HCT116 (cell line): Measurements from ENCODE around the gene TRAF3. TPM values are rescaled to one million over a fixed set of nuclear protein-coding genes. Genes with fewer than 3 reads are reported as not detected.

Source experiments
- ATAC-seq: fragments of 200-7000 bp; cut with Tn5 transposase; 2 replicates; pipeline ENCODE4 v1.9.1; 2020; ENCODE audit warnings: mild to moderate bottlenecking, moderate library complexity
- BruUV-seq: library from RNA; stranded (reverse); fragments of 400-500 nt; replicated peaks from 2 replicates; lab custom pipeline; 2021; lab: Mats Ljungman, UMichigan
- CTCF ChIA-PET: fragments of 300-600 bp; sonication (Branson Sonifier 250); formaldehyde crosslinking; loops from one replicate; lab custom pipeline; 2021; ENCODE audit warnings: antibody characterized with exemption; lab: Charles Lee
- POLR2A ChIA-PET: fragments of 300-600, 350-600 bp; sonication (Branson Sonifier 250); formaldehyde crosslinking; loops from one replicate; lab custom pipeline; 2021; ENCODE audit warnings: antibody characterized with exemption; lab: Charles Lee
- RAD21 ChIA-PET, 2 experiments: fragments of 300-600 bp; sonication (Branson Sonifier 250); formaldehyde crosslinking; loops; one replicate each; lab custom pipeline; 2023; ENCODE audit warnings: low total read pairs in 2 of 2; ENCODE audit not compliant: uncharacterized antibody in 2 of 2, unreplicated experiment in 2 of 2, low non-redundant PET in 1 of 2; lab: Charles Lee
- DNase-seq: peaks from one replicate; pipeline ENCODE4 v3.0.0-alpha.2; 2010; ENCODE audit warnings: low read depth, low spot score
- H2AFZ ChIP-seq: fragments of 200-600 bp; shearing (Covaris generic), sonication (generic); 2 replicates; pipeline ENCODE4 v1.6.1; 2017; ENCODE audit warnings: low read depth, mixed run types, mixed read lengths, antibody characterized with exemption, low read length; ENCODE audit not compliant: poor library complexity, severe bottlenecking
- H3K27ac ChIP-seq: 2 replicates; pipeline ENCODE4 v1.5.1; 2012; ENCODE audit warnings: low read depth, low read length
- H3K27me3 ChIP-seq: fragments of 200-600 bp; sonication (generic); 2 replicates; pipeline ENCODE4 v1.6.1; 2016; ENCODE audit warnings: mixed run types, low read length, mixed read lengths; ENCODE audit not compliant: insufficient read depth
- H3K36me3 ChIP-seq, 2 experiments: fragments of 200-500 bp in 1 of 2; fragments of 200-600 bp in 1 of 2; sonication (Bioruptor generic) in 1 of 2; sonication (generic) in 1 of 2; 2 replicates each; pipeline versions ENCODE4 v1.5.1 to v1.6.1; 2014 to 2016; ENCODE audit warnings: low read length in 2 of 2, inconsistent platforms in 1 of 2, mixed read lengths in 1 of 2, mixed run types in 1 of 2; ENCODE audit not compliant: insufficient read depth in 2 of 2, control insufficient read depth in 1 of 2
- H3K4me1 ChIP-seq, 2 experiments: fragments of 200-600 bp in 1 of 2; sonication (generic) in 1 of 2; 2 replicates each; pipeline versions ENCODE4 v1.5.1 to v1.6.1; 2012 to 2017; ENCODE audit warnings: low read length in 2 of 2, inconsistent platforms in 1 of 2, mild to moderate bottlenecking in 1 of 2, mixed read lengths in 1 of 2, mixed run types in 1 of 2, moderate library complexity in 1 of 2; ENCODE audit not compliant: insufficient read depth in 2 of 2, control insufficient read depth in 1 of 2
- H3K4me2 ChIP-seq: fragments of 200-600 bp; sonication (generic); 2 replicates; pipeline ENCODE4 v1.6.1; 2017; ENCODE audit warnings: mixed run types, low read length, mixed read lengths
- H3K4me3 ChIP-seq, 2 experiments: fragments of 200-600 bp in 1 of 2; sonication (generic) in 1 of 2; replicated peaks in 1 of 2; 2 replicates each; pipeline ENCODE4 v1.5.1; 2011 to 2016; ENCODE audit warnings: low read length in 2 of 2, control low read depth in 1 of 2, low read depth in 1 of 2, mild to moderate bottlenecking in 1 of 2, mixed read lengths in 1 of 2, mixed run types in 1 of 2
- H3K79me2 ChIP-seq: fragments of 200-600 bp; sonication (generic); 2 replicates; pipeline ENCODE4 v1.6.1; 2017; ENCODE audit warnings: mild to moderate bottlenecking, mixed run types, low read length, moderate library complexity, mixed read lengths; ENCODE audit not compliant: insufficient read depth
- H3K9ac ChIP-seq: fragments of 200-600 bp; sonication (generic); 2 replicates; pipeline ENCODE4 v1.6.1; 2016; ENCODE audit warnings: low read length, mixed read lengths
- H3K9me2 ChIP-seq: fragments of 200-600 bp; sonication (generic), shearing (Covaris generic); 2 replicates; pipeline ENCODE4 v1.6.1; 2017; ENCODE audit warnings: mixed run types, mild to moderate bottlenecking, moderate library complexity; ENCODE audit not compliant: insufficient read depth
- H3K9me3 ChIP-seq, 2 experiments: fragments of 200-500 bp in 1 of 2; fragments of 200-600 bp in 1 of 2; sonication (Bioruptor generic) in 1 of 2; sonication (generic) in 1 of 2; 2 replicates each; pipeline ENCODE4 v1.6.1; 2014 to 2017; ENCODE audit warnings: low read length in 2 of 2, mixed read lengths in 2 of 2, inconsistent platforms in 1 of 2, low read depth in 1 of 2, mild to moderate bottlenecking in 1 of 2, mixed run types in 1 of 2, moderate library complexity in 1 of 2; ENCODE audit not compliant: control insufficient read depth in 1 of 2, insufficient read depth in 1 of 2
- H4K20me1 ChIP-seq: fragments of 200-600 bp; sonication (generic), shearing (Covaris generic); 2 replicates; pipeline ENCODE4 v1.6.1; 2017; ENCODE audit warnings: mixed run types, mild to moderate bottlenecking, moderate library complexity; ENCODE audit not compliant: insufficient read depth
- CBX3 ChIP-seq: IDR thresholded peaks from 2 replicates; pipeline ENCODE4 v1.6.1; 2012; ENCODE audit warnings: low read depth
- CEBPB ChIP-seq: IDR thresholded peaks from 2 replicates; pipeline ENCODE4 v1.6.1; 2012; ENCODE audit warnings: low read depth
- ELF1 ChIP-seq: IDR thresholded peaks from 2 replicates; pipeline ENCODE4 v1.6.1; 2012; ENCODE audit warnings: low read depth, borderline replicate concordance
- EZH2 ChIP-seq: fragments of 200-600 bp; sonication (generic); IDR thresholded peaks from 2 replicates; pipeline ENCODE4 v1.6.1; 2017; ENCODE audit warnings: antibody characterized with exemption, mixed run types
- FOSL1 ChIP-seq: IDR thresholded peaks from 2 replicates; pipeline ENCODE4 v1.6.1; 2012; ENCODE audit warnings: low read depth
- JUND ChIP-seq: IDR thresholded peaks from 2 replicates; pipeline ENCODE4 v1.6.1; 2012
- POLR2A ChIP-seq: IDR thresholded peaks from 2 replicates; pipeline ENCODE4 v1.7.0; 2011; ENCODE audit warnings: borderline replicate concordance; ENCODE audit not compliant: insufficient read depth, insufficient read length; ENCODE audit errors: extremely low read depth
- POLR2AphosphoS5 ChIP-seq: IDR thresholded peaks from 2 replicates; pipeline ENCODE4 v1.6.1; 2011; ENCODE audit warnings: mild to moderate bottlenecking, low read depth, low read length, moderate library complexity
- RAD21 ChIP-seq: IDR thresholded peaks from 2 replicates; pipeline ENCODE4 v1.6.1; 2012; ENCODE audit warnings: low read depth, mild to moderate bottlenecking
- SIN3A ChIP-seq: IDR thresholded peaks from 2 replicates; pipeline ENCODE4 v1.6.1; 2012; ENCODE audit warnings: low read depth
- SRF ChIP-seq: IDR thresholded peaks from 2 replicates; pipeline ENCODE4 v1.6.1; 2012; ENCODE audit warnings: low read depth
- TCF7L2 ChIP-seq: IDR thresholded peaks from 2 replicates; pipeline ENCODE4 v1.7.0; 2011; ENCODE audit warnings: borderline replicate concordance, inconsistent platforms; ENCODE audit not compliant: insufficient read depth, insufficient read length; ENCODE audit errors: extremely low read depth
- YY1 ChIP-seq: IDR thresholded peaks from 2 replicates; pipeline ENCODE4 v1.6.1; 2011; ENCODE audit warnings: low read length, low read depth, moderate library complexity, mild to moderate bottlenecking; ENCODE audit not compliant: insufficient replicate concordance; ENCODE audit errors: extremely low read depth
- ZFX ChIP-seq: fragments of 450-650 bp; IDR thresholded peaks from 2 replicates; pipeline ENCODE4 v1.6.1; 2017
- ZNF274 ChIP-seq: fragments of 200-500 bp; sonication (Bioruptor generic); IDR thresholded peaks from 2 replicates; pipeline ENCODE4 v1.6.1; 2014; ENCODE audit warnings: mild to moderate bottlenecking, low read depth, low read length, inconsistent platforms
- intact Hi-C: fragments of 100-400 bp; cut with micrococcal nuclease; formaldehyde crosslinking; loops from 2 replicates; pipeline ENCODE4 v1.10.0; 2022
- total RNA-seq: library from RNA; stranded (reverse); gene quantifications from one replicate; pipeline ENCODE4 v1.2.1, GENCODE V29; 2021; ENCODE audit not compliant: unreplicated experiment
- TF ChIP-seq, protein P1 (sequence below), 3 experiments: fragments of 200-600 bp in 1 of 3; sonication (generic) in 1 of 3; IDR thresholded peaks in 2 of 3; conservative IDR thresholded peaks in 1 of 3; 2 replicates each; pipeline ENCODE4 v1.5.1; 2012 to 2017; ENCODE audit warnings: low read depth in 2 of 3, low read length in 2 of 3, antibody characterized with exemption in 1 of 3, borderline replicate concordance in 1 of 3, control low read depth in 1 of 3, mild to moderate bottlenecking in 1 of 3, mixed read lengths in 1 of 3, mixed run types in 1 of 3, moderate library complexity in 1 of 3; ENCODE audit not compliant: insufficient read depth in 1 of 3
- TF ChIP-seq, protein P2 (sequence below): IDR thresholded peaks from 2 replicates; pipeline ENCODE4 v1.6.1; 2012
- TF ChIP-seq, protein P3 (sequence below): IDR thresholded peaks from 2 replicates; pipeline ENCODE4 v1.6.1; 2011; ENCODE audit warnings: mild to moderate bottlenecking, low read length, moderate library complexity; ENCODE audit not compliant: insufficient replicate concordance; ENCODE audit errors: extremely low read depth
- TF ChIP-seq, protein P4 (sequence below): IDR thresholded peaks from 2 replicates; pipeline ENCODE4 v1.6.1; 2012

Gene TRAF3
- total RNA-seq, 1 experiment from 2014 or later, result 32.1 TPM

DNA sequence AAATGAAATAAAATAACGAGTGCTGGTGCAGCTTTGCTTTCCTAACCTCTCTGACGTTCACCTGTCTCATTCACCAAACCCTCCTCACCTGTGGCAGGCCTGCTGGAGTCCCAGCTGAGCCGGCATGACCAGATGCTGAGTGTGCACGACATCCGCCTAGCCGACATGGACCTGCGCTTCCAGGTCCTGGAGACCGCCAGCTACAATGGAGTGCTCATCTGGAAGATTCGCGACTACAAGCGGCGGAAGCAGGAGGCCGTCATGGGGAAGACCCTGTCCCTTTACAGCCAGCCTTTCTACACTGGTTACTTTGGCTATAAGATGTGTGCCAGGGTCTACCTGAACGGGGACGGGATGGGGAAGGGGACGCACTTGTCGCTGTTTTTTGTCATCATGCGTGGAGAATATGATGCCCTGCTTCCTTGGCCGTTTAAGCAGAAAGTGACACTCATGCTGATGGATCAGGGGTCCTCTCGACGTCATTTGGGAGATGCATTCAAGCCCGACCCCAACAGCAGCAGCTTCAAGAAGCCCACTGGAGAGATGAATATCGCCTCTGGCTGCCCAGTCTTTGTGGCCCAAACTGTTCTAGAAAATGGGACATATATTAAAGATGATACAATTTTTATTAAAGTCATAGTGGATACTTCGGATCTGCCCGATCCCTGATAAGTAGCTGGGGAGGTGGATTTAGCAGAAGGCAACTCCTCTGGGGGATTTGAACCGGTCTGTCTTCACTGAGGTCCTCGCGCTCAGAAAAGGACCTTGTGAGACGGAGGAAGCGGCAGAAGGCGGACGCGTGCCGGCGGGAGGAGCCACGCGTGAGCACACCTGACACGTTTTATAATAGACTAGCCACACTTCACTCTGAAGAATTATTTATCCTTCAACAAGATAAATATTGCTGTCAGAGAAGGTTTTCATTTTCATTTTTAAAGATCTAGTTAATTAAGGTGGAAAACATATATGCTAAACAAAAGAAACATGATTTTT, 128.2 kb downstream of the TRAF3 start:
- Histone ChIP-seq H3K36me3 (peaks cover 0 to 15% of the 10 kb centered on the region in 2 experiments; a peak in 2 of 4 replicates), H3K4me2 (no peak overlapping the region), H2AFZ (no peak overlapping the region), H3K9me2 (no peaks in the 10 kb centered on the region), H3K27me3 (no peaks in the 10 kb centered on the region), H3K27ac (no peak overlapping the region), H3K4me3 (no peak overlapping the region), H3K4me1 (no peaks in the 10 kb centered on the region), H4K20me1 (no peaks in the 10 kb centered on the region), H3K9me3 (no peaks in the 10 kb centered on the region)
- intact Hi-C loops, result no loop called here
- POLR2A ChIA-PET, result no interaction called here
- BruUV-seq, result no TSS peak
- no peak for TF ChIP-seq ZFX
- no peak for TF ChIP-seq SIN3A
- TF ChIP-seq ELF1, result no peak
- no peak for TF ChIP-seq POLR2A
- TF ChIP-seq CEBPB, result no peak
- TF ChIP-seq, protein P1, sequence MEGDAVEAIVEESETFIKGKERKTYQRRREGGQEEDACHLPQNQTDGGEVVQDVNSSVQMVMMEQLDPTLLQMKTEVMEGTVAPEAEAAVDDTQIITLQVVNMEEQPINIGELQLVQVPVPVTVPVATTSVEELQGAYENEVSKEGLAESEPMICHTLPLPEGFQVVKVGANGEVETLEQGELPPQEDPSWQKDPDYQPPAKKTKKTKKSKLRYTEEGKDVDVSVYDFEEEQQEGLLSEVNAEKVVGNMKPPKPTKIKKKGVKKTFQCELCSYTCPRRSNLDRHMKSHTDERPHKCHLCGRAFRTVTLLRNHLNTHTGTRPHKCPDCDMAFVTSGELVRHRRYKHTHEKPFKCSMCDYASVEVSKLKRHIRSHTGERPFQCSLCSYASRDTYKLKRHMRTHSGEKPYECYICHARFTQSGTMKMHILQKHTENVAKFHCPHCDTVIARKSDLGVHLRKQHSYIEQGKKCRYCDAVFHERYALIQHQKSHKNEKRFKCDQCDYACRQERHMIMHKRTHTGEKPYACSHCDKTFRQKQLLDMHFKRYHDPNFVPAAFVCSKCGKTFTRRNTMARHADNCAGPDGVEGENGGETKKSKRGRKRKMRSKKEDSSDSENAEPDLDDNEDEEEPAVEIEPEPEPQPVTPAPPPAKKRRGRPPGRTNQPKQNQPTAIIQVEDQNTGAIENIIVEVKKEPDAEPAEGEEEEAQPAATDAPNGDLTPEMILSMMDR (IDR thresholded peaks at IDR 0.05 in 2 of 3, conservative IDR thresholded peaks at IDR 0.05 in 1 of 3; ENCODE audit: borderline replicate concordance in 1 of 3, insufficient read depth in 1 of 3, low read depth in 2 of 3, low read length in 2 of 3), result no peak
- TF ChIP-seq, protein P2, sequence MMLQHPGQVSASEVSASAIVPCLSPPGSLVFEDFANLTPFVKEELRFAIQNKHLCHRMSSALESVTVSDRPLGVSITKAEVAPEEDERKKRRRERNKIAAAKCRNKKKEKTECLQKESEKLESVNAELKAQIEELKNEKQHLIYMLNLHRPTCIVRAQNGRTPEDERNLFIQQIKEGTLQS, result no peak
- no peak for TF ChIP-seq ZNF274
- no peak for TF ChIP-seq CBX3
- no peak for TF ChIP-seq FOSL1
- TF ChIP-seq, protein P3, sequence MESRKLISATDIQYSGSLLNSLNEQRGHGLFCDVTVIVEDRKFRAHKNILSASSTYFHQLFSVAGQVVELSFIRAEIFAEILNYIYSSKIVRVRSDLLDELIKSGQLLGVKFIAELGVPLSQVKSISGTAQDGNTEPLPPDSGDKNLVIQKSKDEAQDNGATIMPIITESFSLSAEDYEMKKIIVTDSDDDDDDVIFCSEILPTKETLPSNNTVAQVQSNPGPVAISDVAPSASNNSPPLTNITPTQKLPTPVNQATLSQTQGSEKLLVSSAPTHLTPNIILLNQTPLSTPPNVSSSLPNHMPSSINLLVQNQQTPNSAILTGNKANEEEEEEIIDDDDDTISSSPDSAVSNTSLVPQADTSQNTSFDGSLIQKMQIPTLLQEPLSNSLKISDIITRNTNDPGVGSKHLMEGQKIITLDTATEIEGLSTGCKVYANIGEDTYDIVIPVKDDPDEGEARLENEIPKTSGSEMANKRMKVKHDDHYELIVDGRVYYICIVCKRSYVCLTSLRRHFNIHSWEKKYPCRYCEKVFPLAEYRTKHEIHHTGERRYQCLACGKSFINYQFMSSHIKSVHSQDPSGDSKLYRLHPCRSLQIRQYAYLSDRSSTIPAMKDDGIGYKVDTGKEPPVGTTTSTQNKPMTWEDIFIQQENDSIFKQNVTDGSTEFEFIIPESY, result no peak
- TF ChIP-seq EZH2, result no peak
- no peak for TF ChIP-seq YY1
- no peak for TF ChIP-seq SRF
- TF ChIP-seq POLR2AphosphoS5, result no peak
- no peak for TF ChIP-seq TCF7L2
- TF ChIP-seq, protein P4, sequence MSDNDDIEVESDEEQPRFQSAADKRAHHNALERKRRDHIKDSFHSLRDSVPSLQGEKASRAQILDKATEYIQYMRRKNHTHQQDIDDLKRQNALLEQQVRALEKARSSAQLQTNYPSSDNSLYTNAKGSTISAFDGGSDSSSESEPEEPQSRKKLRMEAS, result no peak
- no peak for TF ChIP-seq JUND
- TF ChIP-seq RAD21, result no peak
- TF ChIP-seq, all 23 proteins: peak for 0
- RAD21 ChIA-PET, result no interaction called here
- no peak overlapping the region for H3K9ac ChIP-seq
- ATAC-seq, result no peak
- CTCF ChIA-PET, result no interaction called here
- DNase-seq, result no peak
- no peaks in the 10 kb centered on the region for H3K79me2 ChIP-seq
